Measurements from ENCODE around the gene POC5. TPM values are rescaled to one million over a fixed set of nuclear protein-coding genes. Genes with fewer than 3 reads are reported as not detected.
A peak's percentile ranks its signal among the peaks of the same experiment; 100 is the strongest.

Gene POC5
- total and polyA plus RNA-seq, 2 of the 4 experiments (the other 2 are of a cell fraction), result 6.6 to 12.9 TPM

DNA sequence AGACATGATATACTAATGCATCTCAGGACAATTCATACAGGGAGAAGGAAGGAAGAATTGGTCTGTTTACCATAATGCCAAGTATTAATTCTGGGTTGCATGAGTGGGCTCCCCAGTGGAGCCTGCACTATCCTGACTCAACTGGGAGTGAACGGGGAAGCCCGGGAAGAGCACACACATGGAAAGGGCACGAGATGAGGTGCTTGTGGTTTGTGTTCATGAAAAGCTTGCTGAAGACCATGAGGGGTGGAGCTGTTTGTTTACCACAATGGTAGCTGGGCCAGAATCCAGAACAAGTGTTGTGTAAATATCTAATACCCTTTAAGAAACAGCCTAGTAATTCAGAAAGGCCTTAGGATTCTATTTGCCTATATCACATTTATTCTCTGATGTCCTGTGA, 44.6 kb downstream of the POC5 start:
- Histone ChIP-seq H3K4ac (ENCODE audit: low read depth, low read length) (no peak overlapping the region), H2AK5ac (ENCODE audit: low read depth, low read length) (no peak overlapping the region), H3K79me1 (ENCODE audit: low read depth in 1 of 2, low read length in 2 of 2) (no peaks in the 10 kb centered on the region), H2AK9ac (replicated peaks; ENCODE audit: low read depth, low read length, poor library complexity) (no peak overlapping the region), H3K56ac (ENCODE audit: extremely low read depth, insufficient read depth, low read length) (no peak overlapping the region), H3K4me3 (ENCODE audit: insufficient read depth, low read depth, low read length) (no peak overlapping the region), H3K9me1 (ENCODE audit: insufficient read depth, low read length) (no peaks in the 10 kb centered on the region), H3K23ac (ENCODE audit: low read depth, low read length) (no peak overlapping the region), H4K5ac (ENCODE audit: low read depth, low read length) (no peak overlapping the region), H3K27ac (ENCODE audit: insufficient read depth, low read length) (no peak overlapping the region), H2BK15ac (ENCODE audit: low read depth, low read length) (no peak overlapping the region), H3K14ac (replicated peaks; ENCODE audit: low read depth, low read length) (no peak overlapping the region), H4K20me1 (ENCODE audit: insufficient read depth, low read length) (no peaks in the 10 kb centered on the region), H3K18ac (ENCODE audit: low read depth, low read length) (no peak overlapping the region), H4K91ac (ENCODE audit: insufficient read depth, low read depth, low read length) (no peak overlapping the region), H2BK5ac (ENCODE audit: low read depth, low read length, poor library complexity, severe bottlenecking) (no peak overlapping the region), H2AFZ (replicated peaks; ENCODE audit: low read length, poor library complexity) (no peak overlapping the region), H3K27me3 (ENCODE audit: control insufficient read depth, insufficient read depth, low read length) (no peaks in the 10 kb centered on the region), H4K8ac (ENCODE audit: low read depth in 2 of 2, low read length in 2 of 2) (no peak overlapping the region), H3K36me3 (ENCODE audit: control insufficient read depth, insufficient read depth, low read length) (peaks cover 1% of the 10 kb centered on the region; the same call in 1 of the 2 replicates), H3K4me2 (ENCODE audit: low read depth, low read length) (no peak overlapping the region), H2BK120ac (ENCODE audit: low read depth, low read length) (no peak overlapping the region), H2BK20ac (ENCODE audit: low read depth, low read length) (no peak overlapping the region), H3K4me1 (ENCODE audit: control insufficient read depth, insufficient read depth, low read length) (no peaks in the 10 kb centered on the region), H3K9me3 (ENCODE audit: control insufficient read depth, insufficient read depth, low read length) (no peaks in the 10 kb centered on the region), H3K9ac (ENCODE audit: low read depth, low read length) (no peak overlapping the region)
- DNase-seq (peak; percentile 47), ATAC-seq (ENCODE audit: low read depth) (peak; percentile 34; the same call in 1 of the 2 replicates)
- dilution Hi-C loops (cut with HindIII; ENCODE audit: low sequenced_read_pairs, unreplicated experiment), result no loop called here
- no CpG with 5 or more reads among the region's 3 CpGs for WGBS, 2 experiments (ENCODE audit: extremely low coverage in 2 of 2, insufficient read length in 1 of 2)
- no peak for TF ChIP-seq NFE2L2 (IDR thresholded peaks at IDR 0.05; ENCODE audit: low read depth, low read length)
- TF ChIP-seq BHLHE40 (IDR thresholded peaks at IDR 0.05; ENCODE audit: low read depth, low read length), result 0 out of 2 replicates have a peak, but pooled peaks have one; percentile 30
- BruUV-seq (replicated peaks), result no TSS peak
- intact Hi-C loops (cut with micrococcal nuclease), result loop anchor here (5.0 kb wide), 1 partner anchor 250 kb away; no protein-coding TSS in a partner anchor
- ChIA-PET CTCF (interaction anchor here (1.0 kb wide), 1 partner anchor 15 kb away, joined by 3 read pairs; no protein-coding TSS in a partner anchor), POLR2A (ENCODE audit: unreplicated experiment) (no interaction called here)
- in situ Hi-C loops (cut with MboI; ENCODE audit: low sequenced_read_pairs), result no loop called here

Data from IMR-90 (cell line).